Prostate gland (tissue), 2 donors: ENCODE measurements around the gene TSPAN18. TPM values are rescaled to one million over a fixed set of nuclear protein-coding genes. Genes with fewer than 3 reads are reported as not detected.
"Not testable (repeated sequence)": the region's sequence is repeated elsewhere in the genome, so short reads cannot be mapped to it uniquely, and the experiment has no call there.

Experiments used
- DNase-seq: peaks from one replicate; pipeline ENCODE4 v3.0.0-alpha.2; 2019; ENCODE audit warnings: low spot score
- H3K27ac ChIP-seq, 2 donors: fragments of 200-600 bp; sonication (generic); 2 replicates each; pipeline ENCODE4 v1.5.1; 2017 to 2019
- H3K27me3 ChIP-seq: fragments of 200-600 bp; sonication (generic); replicated peaks from 2 replicates; pipeline ENCODE4 v1.5.1; 2019; ENCODE audit not compliant: insufficient read depth
- H3K36me3 ChIP-seq, 2 donors: fragments of 200-600 bp; sonication (generic); 1 replicate in 1 of 2; 2 replicates in 1 of 2; pipeline versions ENCODE4 v1.5.1 to v1.8.1; 2017 to 2019
- H3K4me1 ChIP-seq: fragments of 200-600 bp; sonication (generic); replicated peaks from 2 replicates; pipeline ENCODE4 v1.5.1; 2019
- H3K4me3 ChIP-seq, 2 donors: fragments of 200-600 bp; sonication (generic); 2 replicates each; pipeline ENCODE4 v1.5.1; 2017 to 2019
- H3K9me3 ChIP-seq: fragments of 200-600 bp; sonication (generic); 2 replicates; pipeline ENCODE4 v1.5.1; 2017
- CTCF ChIP-seq, 4 experiments: fragments of 200-600 bp in 2 of 4; fragments of 450-650 bp in 2 of 4; sonication (generic) in 2 of 4; IDR thresholded peaks; 1 replicate in 3 of 4; 2 replicates in 1 of 4; pipeline ENCODE4 v1.5.1; 2016 to 2019; ENCODE audit warnings: antibody characterized with exemption in 4 of 4, mild to moderate bottlenecking in 2 of 4, moderate library complexity in 2 of 4
- POLR2A ChIP-seq: fragments of 450-650 bp; IDR thresholded peaks from one replicate; pipeline ENCODE4 v1.6.1; 2016; ENCODE audit warnings: antibody characterized with exemption, mild to moderate bottlenecking
- POLR2AphosphoS5 ChIP-seq: sonication (generic); formaldehyde crosslinking; IDR thresholded peaks from one replicate; pipeline ENCODE4 v1.6.1; 2017; ENCODE audit warnings: antibody characterized with exemption
- WGBS: methylation state at CpG from one replicate; pipeline ENCODE4 v1.1.5; 2018; 5-methylcytosine and 5-hydroxymethylcytosine counted together
- intact Hi-C: fragments of 100-400 bp; cut with DNase I; formaldehyde crosslinking; loops from one replicate; pipeline ENCODE4 v1.14.2; 2022
- total RNA-seq, 2 donors: library from RNA; depleted of rRNA; stranded (reverse); fragments of >200 nt; gene quantifications; one replicate each; pipeline ENCODE4 v1.1.0, GENCODE V29; 2016

Gene TSPAN18
- total RNA-seq, 2 donors from 2014 or later: 4.1 to 6.6 TPM

GRCh38 chr11:44868455-44869421, 142.0 kb downstream of the TSPAN18 start:
- Histone ChIP-seq H3K36me3 (no peaks in the 10 kb centered on the region), H3K9me3 (no peaks in the 10 kb centered on the region), H3K4me3 (no peak overlapping the region), H3K4me1 (no peaks in the 10 kb centered on the region), H3K27me3 (no peaks in the 10 kb centered on the region), H3K27ac (peak overlapping the region; percentile 7 to 33)
- TF ChIP-seq POLR2AphosphoS5: peak; percentile 46
- TF ChIP-seq CTCF (IDR thresholded peaks at IDR 0.05): no peak
- WGBS: 62% methylated on average over 14 of the region's 14 CpGs
- DNase-seq: no peak
- intact Hi-C loops: loop anchor here (2.0 kb wide), 1 partner anchor 34 kb away; no protein-coding TSS in a partner anchor

DNA sequence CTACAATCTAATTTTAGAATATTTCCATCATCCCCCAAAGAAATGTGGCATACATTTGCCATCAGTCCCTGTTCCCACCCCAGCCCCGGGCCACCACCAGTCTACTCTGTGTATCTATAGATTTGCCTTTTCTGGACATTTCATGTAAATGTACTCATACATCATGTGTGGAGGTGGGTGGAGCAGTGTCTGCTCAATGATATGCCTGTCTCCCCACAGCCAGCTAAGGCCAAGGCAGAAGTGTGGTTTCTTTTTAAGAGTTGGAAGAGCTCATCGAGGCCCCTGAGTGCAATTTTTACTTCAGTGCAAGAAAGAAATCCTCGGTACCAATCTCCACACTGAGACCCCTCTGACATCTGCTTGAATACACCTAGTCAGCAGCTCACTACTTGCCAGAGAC, 143.4 kb downstream of the TSPAN18 start:
- Histone ChIP-seq H3K4me1 (no peaks in the 10 kb centered on the region), H3K27ac (no peak overlapping the region), H3K36me3 (no peaks in the 10 kb centered on the region), H3K27me3 (no peaks in the 10 kb centered on the region), H3K9me3 (no peaks in the 10 kb centered on the region), H3K4me3 (no peak overlapping the region)
- 68% methylated on average over 3 of the region's 3 CpGs for WGBS
- no peak for DNase-seq
- intact Hi-C loops: no loop called here
- TF ChIP-seq CTCF (IDR thresholded peaks at IDR 0.05) (no peak), POLR2AphosphoS5 (no peak), POLR2A (no peak)

DNA sequence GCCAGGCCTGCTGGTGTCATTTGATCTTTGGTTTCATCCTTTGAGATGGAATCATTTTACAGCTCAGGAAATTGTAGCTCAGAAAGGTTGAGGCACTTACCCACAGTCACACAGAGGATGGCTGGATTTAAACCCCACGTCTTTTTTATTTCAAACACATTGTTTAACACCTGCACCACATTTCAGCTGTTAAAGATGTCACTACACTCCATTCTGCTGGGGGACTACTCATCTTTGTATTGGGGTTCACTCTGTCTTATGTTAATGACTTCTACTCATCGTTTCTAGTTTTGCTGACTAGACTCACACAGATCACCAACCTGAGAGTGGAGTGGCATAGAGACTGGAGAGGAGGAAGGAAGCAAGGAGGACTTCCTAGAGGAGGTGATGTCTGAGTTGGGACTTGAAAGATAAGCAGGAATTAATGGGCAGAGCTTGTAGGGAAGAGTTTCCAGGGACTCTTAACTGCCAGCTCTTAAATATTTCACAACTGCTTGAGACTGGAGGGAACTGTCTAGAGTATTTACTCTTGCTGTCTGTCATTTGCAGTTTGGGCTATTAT, 143.9 kb downstream of the TSPAN18 start:
- Histone ChIP-seq H3K4me3 (no peak overlapping the region), H3K27me3 (no peaks in the 10 kb centered on the region), H3K4me1 (no peaks in the 10 kb centered on the region), H3K27ac (no peak overlapping the region), H3K36me3 (no peaks in the 10 kb centered on the region), H3K9me3 (no peaks in the 10 kb centered on the region)
- DNase-seq: no peak
- intact Hi-C loops: no loop called here
- no peak for TF ChIP-seq POLR2AphosphoS5
- no peak for TF ChIP-seq POLR2A
- no peak for TF ChIP-seq CTCF (IDR thresholded peaks at IDR 0.05)
- 82% methylated on average over 2 of the region's 2 CpGs for WGBS

DNA sequence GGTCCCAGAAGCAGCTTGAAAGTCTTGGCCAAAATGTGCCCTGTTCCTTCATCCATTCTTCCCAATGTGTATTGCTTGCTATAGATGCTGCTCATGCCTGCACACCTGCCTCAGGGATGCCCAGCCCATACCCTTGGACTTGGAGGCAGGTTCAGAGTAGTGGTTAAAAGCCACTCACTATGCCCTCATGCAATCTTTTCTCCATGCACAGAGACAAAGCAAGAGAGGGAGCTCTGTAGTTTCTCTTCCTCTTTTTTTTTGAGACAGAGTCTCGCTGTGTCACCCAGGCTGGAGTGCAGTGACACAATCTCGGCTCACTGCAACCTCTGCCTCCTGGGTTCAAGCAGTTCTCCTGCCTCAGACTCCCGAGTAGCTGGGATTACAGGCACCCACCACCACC, 144.9 kb downstream of the TSPAN18 start:
- H3K36me3 ChIP-seq, H3K4me3 ChIP-seq, H3K4me1 ChIP-seq, intact Hi-C loops, H3K9me3 ChIP-seq, H3K27ac ChIP-seq, H3K27me3 ChIP-seq, DNase-seq: not testable (repeated sequence)
- 96% methylated on average over 3 of the region's 3 CpGs for WGBS

GRCh38 chr11:44872556-44872955, 145.8 kb downstream of the TSPAN18 start:
- DNase-seq: no peak

More at GRCh38 chr11:44872556-44872955, 145.8 kb downstream of the TSPAN18 start:
- no peaks in the 10 kb centered on the region for H3K36me3 ChIP-seq
- no peaks in the 10 kb centered on the region for H3K4me1 ChIP-seq
- no peak overlapping the region for H3K27ac ChIP-seq
- H3K9me3 ChIP-seq: no peaks in the 10 kb centered on the region
- TF ChIP-seq CTCF (IDR thresholded peaks at IDR 0.05) (no peak), POLR2AphosphoS5 (no peak), POLR2A (no peak)
- no peak overlapping the region for H3K4me3 ChIP-seq
- no peaks in the 10 kb centered on the region for H3K27me3 ChIP-seq
- 100% methylated on average over 1 of the region's 1 CpG for WGBS
- intact Hi-C loops: no loop called here
